ENCODE data around the gene INAFM2. TPM values are rescaled to one million over a fixed set of nuclear protein-coding genes. Genes with fewer than 3 reads are reported as not detected.

Gene INAFM2
- total and polyA plus RNA-seq, 9 of the 15 experiments (the other 6 are each of a cell fraction or from before 2014, with no cell fraction given): 11.8 to 43.1 (median 27.2) TPM

DNA sequence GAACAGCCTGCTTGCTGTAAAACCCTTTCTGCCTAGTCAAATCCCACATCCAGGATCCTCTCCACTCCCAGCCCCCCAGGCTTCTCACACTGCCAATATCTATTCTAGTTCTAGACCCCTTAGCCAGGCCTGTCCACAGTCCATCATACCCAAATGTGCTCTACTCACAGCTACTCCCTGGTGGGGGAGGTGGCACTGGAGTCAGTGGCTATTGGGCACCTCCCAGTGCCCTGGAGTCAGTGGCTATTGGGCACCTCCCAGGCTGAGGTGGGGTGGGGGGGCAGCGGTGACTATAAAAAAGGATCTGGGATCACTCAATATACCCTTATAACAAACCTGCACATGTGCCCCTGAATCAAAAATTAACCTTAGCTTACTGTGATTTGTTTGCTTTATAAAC is 33.8 kb downstream of the INAFM2 start (continued):
- TF ChIP-seq TGIF2 (CRISPR knock-in tag; IDR thresholded peaks at IDR 0.05) (no peak), CREM (IDR thresholded peaks at IDR 0.05; ENCODE audit: low read depth) (no peak), KAT7 (CRISPR knock-in tag; IDR thresholded peaks at IDR 0.05; ENCODE audit: borderline replicate concordance) (no peak), ZNF146 (CRISPR knock-in tag; IDR thresholded peaks at IDR 0.05; ENCODE audit: unreplicated experiment) (no peak), DACH1 (IDR thresholded peaks at IDR 0.05; ENCODE audit: partially characterized antibody) (no peak), KLF16 (IDR thresholded peaks at IDR 0.05) (no peak), BDP1 (IDR thresholded peaks at IDR 0.05; ENCODE audit: insufficient read depth, insufficient read length) (no peak), FOXJ2 (tag; IDR thresholded peaks at IDR 0.05) (no peak), JUN (IDR thresholded peaks at IDR 0.05; ENCODE audit: borderline replicate concordance, low read depth, low read length) (no peak), JUN (CRISPR knock-in tag; IDR thresholded peaks at IDR 0.05; ENCODE audit: borderline replicate concordance) (no peak), PML (IDR thresholded peaks at IDR 0.05; ENCODE audit: low read length) (no peak), TEAD1 (CRISPR knock-in tag; IDR thresholded peaks at IDR 0.05) (no peak), ZHX1 (conservative IDR thresholded peaks at IDR 0.05; ENCODE audit: low read length) (no peak), ZNF695 (CRISPR knock-in tag; IDR thresholded peaks at IDR 0.05) (no peak), CBFA2T2 (conservative IDR thresholded peaks at IDR 0.05) (no peak), HNRNPK (IDR thresholded peaks at IDR 0.05; ENCODE audit: low read depth, low read length, poor library complexity, severe bottlenecking) (no peak)

Measured in K562 (cell line).